NT2/D1 (cell line): ENCODE results near the gene NKAIN1.

ENCODE experiments used
- SUZ12 ChIP-seq: IDR thresholded peaks from 2 replicates; pipeline ENCODE4 v1.6.1; 2011; ENCODE audit not compliant: insufficient read length, insufficient read depth; ENCODE audit errors: extremely low read depth
- YY1 ChIP-seq: IDR thresholded peaks from 2 replicates; pipeline ENCODE4 v1.6.1; 2011; ENCODE audit not compliant: insufficient read length, insufficient read depth
- ZNF274 ChIP-seq: IDR thresholded peaks from 2 replicates; pipeline ENCODE4 v1.6.1; 2011; ENCODE audit warnings: mild to moderate bottlenecking, low read depth, low read length

- TF ChIP-seq ZNF274: no peak
- TF ChIP-seq SUZ12: no peak
- no peak for TF ChIP-seq YY1
Observed at GRCh38 chr1:31164291-31164690, 75.4 kb downstream of the NKAIN1 start.
